Body of pancreas (tissue), 4 donors: ENCODE data around the gene BCL2L11.

Experiments
- POLR2A ChIP-seq, 3 donors: fragments of 450-650 bp; IDR thresholded peaks; one replicate each; pipeline ENCODE4 v1.6.1; 2016; ENCODE audit warnings: antibody characterized with exemption in 3 of 3, mild to moderate bottlenecking in 2 of 3
- TF ChIP-seq, protein P1 (sequence below), 7 experiments: fragments of 450-650 bp in 4 of 7; fragments of 200-600 bp in 3 of 7; sonication (generic) in 3 of 7; IDR thresholded peaks; one replicate each; pipeline ENCODE4 v1.5.1; 2016 to 2019; ENCODE audit warnings: antibody characterized with exemption in 7 of 7

DNA sequence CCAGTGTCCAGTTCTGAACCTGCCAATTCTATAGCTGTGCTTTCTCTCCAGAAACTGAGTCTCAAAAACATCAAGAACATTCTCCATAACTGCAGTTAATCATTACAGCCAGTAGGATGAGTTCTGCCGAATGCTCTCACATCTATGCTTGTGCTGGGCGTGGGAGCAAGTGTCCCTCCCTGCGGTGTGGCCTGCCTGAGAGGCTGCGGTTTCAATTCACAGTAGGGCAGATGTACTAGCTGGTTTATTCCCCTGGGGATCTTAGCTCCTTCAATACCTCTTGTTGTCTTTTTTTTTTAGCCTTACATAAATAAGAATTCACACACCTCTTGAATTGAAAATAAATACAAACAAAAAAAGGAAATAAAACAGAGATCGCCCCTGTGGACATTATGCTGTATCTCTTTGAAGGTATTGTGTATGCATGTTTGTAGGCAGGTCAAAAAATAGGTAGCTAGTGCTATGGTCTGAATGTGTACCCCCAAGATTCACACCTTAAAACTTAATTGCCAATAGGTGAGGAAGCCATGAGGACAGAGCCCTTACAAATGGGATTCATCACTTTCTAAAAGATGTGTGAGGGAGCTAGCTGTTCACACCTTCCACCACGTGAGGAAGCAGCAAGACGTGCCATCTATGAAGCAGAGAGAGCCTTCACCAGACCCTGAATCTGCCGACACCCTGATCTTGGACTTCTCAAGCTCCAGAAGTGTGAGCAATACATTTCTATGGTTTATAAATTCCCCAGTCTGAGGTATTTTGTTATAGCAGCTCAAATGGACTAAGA is 74.3 kb downstream of the BCL2L11 start:
- TF ChIP-seq, protein P1, sequence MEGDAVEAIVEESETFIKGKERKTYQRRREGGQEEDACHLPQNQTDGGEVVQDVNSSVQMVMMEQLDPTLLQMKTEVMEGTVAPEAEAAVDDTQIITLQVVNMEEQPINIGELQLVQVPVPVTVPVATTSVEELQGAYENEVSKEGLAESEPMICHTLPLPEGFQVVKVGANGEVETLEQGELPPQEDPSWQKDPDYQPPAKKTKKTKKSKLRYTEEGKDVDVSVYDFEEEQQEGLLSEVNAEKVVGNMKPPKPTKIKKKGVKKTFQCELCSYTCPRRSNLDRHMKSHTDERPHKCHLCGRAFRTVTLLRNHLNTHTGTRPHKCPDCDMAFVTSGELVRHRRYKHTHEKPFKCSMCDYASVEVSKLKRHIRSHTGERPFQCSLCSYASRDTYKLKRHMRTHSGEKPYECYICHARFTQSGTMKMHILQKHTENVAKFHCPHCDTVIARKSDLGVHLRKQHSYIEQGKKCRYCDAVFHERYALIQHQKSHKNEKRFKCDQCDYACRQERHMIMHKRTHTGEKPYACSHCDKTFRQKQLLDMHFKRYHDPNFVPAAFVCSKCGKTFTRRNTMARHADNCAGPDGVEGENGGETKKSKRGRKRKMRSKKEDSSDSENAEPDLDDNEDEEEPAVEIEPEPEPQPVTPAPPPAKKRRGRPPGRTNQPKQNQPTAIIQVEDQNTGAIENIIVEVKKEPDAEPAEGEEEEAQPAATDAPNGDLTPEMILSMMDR (IDR thresholded peaks at IDR 0.05), result no peak
- TF ChIP-seq POLR2A (IDR thresholded peaks at IDR 0.05), result no peak
